Brain microvascular endothelial cell (primary cell): ENCODE results near the gene STRIP1.

Experiments used
- DNase-seq: peaks from one replicate; pipeline ENCODE4 v3.0.0-alpha.2; 2020
- H3K27ac ChIP-seq: fragments of 250-450 bp; sonication (Bioruptor Pico); 2 replicates; pipeline ENCODE4 v1.5.1; 2020; ENCODE audit warnings: mild to moderate bottlenecking, moderate library complexity
- H3K27me3 ChIP-seq: fragments of 250-450 bp; sonication (Bioruptor Pico); replicated peaks from 2 replicates; pipeline ENCODE4 v1.5.1; 2020; ENCODE audit warnings: mild to moderate bottlenecking
- H3K36me3 ChIP-seq: fragments of 250-450 bp; sonication (Bioruptor Pico); replicated peaks from 2 replicates; pipeline ENCODE4 v1.5.1; 2020; ENCODE audit warnings: mild to moderate bottlenecking
- H3K4me3 ChIP-seq: 2 replicates; pipeline ENCODE4 v1.5.1; 2011; ENCODE audit warnings: low read depth, mild to moderate bottlenecking, control low read depth, low read length, moderate library complexity
- CTCF ChIP-seq: IDR thresholded peaks from 2 replicates; pipeline ENCODE4 v1.5.1; 2011; ENCODE audit warnings: low read depth, mild to moderate bottlenecking, moderate library complexity, low read length, control low read depth, inconsistent platforms; ENCODE audit errors: missing control alignments
- in situ Hi-C: cut with HindIII; loops from 2 replicates; pipeline ENCODE4 v1.10.0; 2017; ENCODE audit warnings: low sequenced_read_pairs, low pct_ligation_motif_present

Gene STRIP1

GRCh38 chr1:110060034-110060661 is 25.7 kb downstream of the STRIP1 start:
- peak; percentile 93 for TF ChIP-seq CTCF
- peaks cover 20% of the 10 kb centered on the region for H3K36me3 ChIP-seq
- H3K27ac ChIP-seq: no peak overlapping the region
- in situ Hi-C loops: no loop called here
- DNase-seq: no peak
- H3K4me3 ChIP-seq: no peak overlapping the region
- no peaks in the 10 kb centered on the region for H3K27me3 ChIP-seq

- in situ Hi-C loops: no loop called here
- H3K27ac ChIP-seq: no peak overlapping the region
- TF ChIP-seq CTCF: no peak
- no peak for DNase-seq
- H3K36me3 ChIP-seq: peaks cover 20% of the 10 kb centered on the region
- H3K4me3 ChIP-seq: no peak overlapping the region
- H3K27me3 ChIP-seq: no peaks in the 10 kb centered on the region
These were observed 26.2 kb downstream of the STRIP1 start for GRCh38 chr1:110060662-110061060.

GRCh38 chr1:110061341-110061740 is 26.9 kb downstream of the STRIP1 start:
- no peak for TF ChIP-seq CTCF
- Histone ChIP-seq H3K27me3 (no peaks in the 10 kb centered on the region), H3K4me3 (no peak overlapping the region), H3K36me3 (peaks cover 13% of the 10 kb centered on the region), H3K27ac (no peak overlapping the region)
- no peak for DNase-seq
- in situ Hi-C loops: no loop called here

GRCh38 chr1:110062612-110063011 is 28.2 kb downstream of the STRIP1 start:
- no peak for DNase-seq
- H3K4me3 ChIP-seq: no peak overlapping the region
- no peak overlapping the region for H3K27ac ChIP-seq
- no peak for TF ChIP-seq CTCF
- peaks cover 8% of the 10 kb centered on the region for H3K36me3 ChIP-seq
- peaks cover 11% of the 10 kb centered on the region for H3K27me3 ChIP-seq
- in situ Hi-C loops: no loop called here

DNA sequence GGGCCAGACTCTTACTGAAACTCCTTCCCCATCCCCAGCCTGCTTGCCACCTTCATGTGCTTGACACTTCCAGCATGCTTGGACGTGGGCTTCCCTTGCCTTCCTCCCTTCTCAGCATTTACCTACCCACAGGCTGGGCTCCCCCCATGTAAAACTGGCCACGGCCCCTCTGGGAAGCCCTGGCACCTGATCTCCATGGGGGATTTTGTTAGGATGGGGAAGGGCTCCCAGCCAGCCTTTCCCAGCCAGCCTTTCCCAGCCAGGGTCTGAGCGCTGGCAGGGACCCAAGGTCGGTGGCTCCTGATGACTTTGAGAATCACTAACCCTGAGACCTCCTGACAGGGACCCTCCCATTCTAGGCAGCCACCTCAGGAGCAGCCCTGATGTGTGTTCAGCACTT is 29.4 kb downstream of the STRIP1 start:
- Histone ChIP-seq H3K36me3 (peaks cover 2% of the 10 kb centered on the region), H3K27me3 (peaks cover 21% of the 10 kb centered on the region), H3K27ac (no peak overlapping the region), H3K4me3 (no peak overlapping the region)
- in situ Hi-C loops: no loop called here
- no peak for TF ChIP-seq CTCF
- DNase-seq: no peak
